ENCODE data around the gene AGAP1. TPM values are rescaled to one million over a fixed set of nuclear protein-coding genes. Genes with fewer than 3 reads are reported as not detected.

AGAP1 gene
- total RNA-seq, 2 donors from 2014 or later, result 16.1 to 40.1 TPM

- no peaks in the 10 kb centered on the region for H3K27me3 ChIP-seq (replicated peaks; ENCODE audit: insufficient read depth)
- H3K4me3 ChIP-seq, result no peak overlapping the region
- TF ChIP-seq POLR2AphosphoS5 (IDR thresholded peaks at IDR 0.05), result no peak
- TF ChIP-seq POLR2A (IDR thresholded peaks at IDR 0.05), result no peak
- TF ChIP-seq CTCF (IDR thresholded peaks at IDR 0.05), result no peak
- intact Hi-C loops (cut with DNase I), result no loop called here
- no peak for DNase-seq (ENCODE audit: low spot score)
- 66% methylated on average over 7 of the region's 7 CpGs for WGBS
- no peaks in the 10 kb centered on the region for H3K36me3 ChIP-seq
- H3K27ac ChIP-seq, result no peak overlapping the region
- H3K9me3 ChIP-seq, result no peaks in the 10 kb centered on the region
- H3K4me1 ChIP-seq (replicated peaks), result no peaks in the 10 kb centered on the region
These were observed 180.3 kb downstream of the AGAP1 start for GRCh38 chr2:235674146-235674545.

GRCh38 chr2:235674812-235675211 lies 181.0 kb downstream of the AGAP1 start:
- H3K27me3 ChIP-seq (replicated peaks; ENCODE audit: insufficient read depth), result no peaks in the 10 kb centered on the region
- H3K9me3 ChIP-seq, result no peaks in the 10 kb centered on the region
- no peak for DNase-seq (ENCODE audit: low spot score)
- H3K4me1 ChIP-seq (replicated peaks), result no peaks in the 10 kb centered on the region
- TF ChIP-seq POLR2AphosphoS5 (IDR thresholded peaks at IDR 0.05), result no peak
- no peak for TF ChIP-seq CTCF (IDR thresholded peaks at IDR 0.05)
- TF ChIP-seq POLR2A (IDR thresholded peaks at IDR 0.05), result no peak
- no peak overlapping the region for H3K27ac ChIP-seq
- 98% methylated on average over 4 of the region's 4 CpGs for WGBS
- H3K36me3 ChIP-seq, result no peaks in the 10 kb centered on the region
- no peak overlapping the region for H3K4me3 ChIP-seq
- intact Hi-C loops (cut with DNase I), result no loop called here

GRCh38 chr2:235675678-235676535 lies 182.1 kb downstream of the AGAP1 start:
- no peaks in the 10 kb centered on the region for H3K27me3 ChIP-seq (replicated peaks; ENCODE audit: insufficient read depth)
- H3K4me3 ChIP-seq, result no peak overlapping the region
- H3K4me1 ChIP-seq (replicated peaks), result no peaks in the 10 kb centered on the region
- WGBS, result 88% methylated on average over 3 of the region's 3 CpGs
- intact Hi-C loops (cut with DNase I), result no loop called here
- H3K36me3 ChIP-seq, result no peaks in the 10 kb centered on the region
- no peak for DNase-seq (ENCODE audit: low spot score)
- no peak for TF ChIP-seq POLR2A (IDR thresholded peaks at IDR 0.05)
- H3K9me3 ChIP-seq, result no peaks in the 10 kb centered on the region
- H3K27ac ChIP-seq, result no peak overlapping the region

GRCh38 chr2:235676536-235676799 lies 182.6 kb downstream of the AGAP1 start:
- intact Hi-C loops (cut with DNase I), result no loop called here
- TF ChIP-seq POLR2A (IDR thresholded peaks at IDR 0.05), result no peak
- no peak for TF ChIP-seq POLR2AphosphoS5 (IDR thresholded peaks at IDR 0.05)
- TF ChIP-seq CTCF (IDR thresholded peaks at IDR 0.05), result no peak
- Histone ChIP-seq H3K4me1 (replicated peaks) (no peaks in the 10 kb centered on the region), H3K36me3 (no peaks in the 10 kb centered on the region), H3K27me3 (replicated peaks; ENCODE audit: insufficient read depth) (no peaks in the 10 kb centered on the region), H3K27ac (no peak overlapping the region), H3K4me3 (no peak overlapping the region), H3K9me3 (no peaks in the 10 kb centered on the region)
- 89% methylated on average over 1 of the region's 1 CpG for WGBS
- DNase-seq (ENCODE audit: low spot score), result no peak

GRCh38 chr2:235677276-235677788 lies 183.5 kb downstream of the AGAP1 start:
- intact Hi-C loops (cut with DNase I), result no loop called here
- Histone ChIP-seq H3K27ac (no peak overlapping the region), H3K36me3 (no peaks in the 10 kb centered on the region), H3K4me1 (replicated peaks) (no peaks in the 10 kb centered on the region), H3K9me3 (no peaks in the 10 kb centered on the region), H3K4me3 (no peak overlapping the region), H3K27me3 (replicated peaks; ENCODE audit: insufficient read depth) (no peaks in the 10 kb centered on the region)
- no peak for DNase-seq (ENCODE audit: low spot score)
- TF ChIP-seq POLR2AphosphoS5 (IDR thresholded peaks at IDR 0.05) (no peak), POLR2A (IDR thresholded peaks at IDR 0.05) (no peak), CTCF (IDR thresholded peaks at IDR 0.05) (no peak)
- 83% methylated on average over 16 of the region's 16 CpGs for WGBS
